HG02588 (cell line): ENCODE results near the gene DUS4L.
"Not testable (repeated sequence)": the region's sequence is repeated elsewhere in the genome, so short reads cannot be mapped to it uniquely, and the experiment has no call there.

Source experiments
- ATAC-seq: cut with Tn5 transposase; IDR thresholded peaks from one replicate; pipeline ENCODE4 v1.9.1; 2021; ENCODE audit warnings: mild to moderate bottlenecking, moderate library complexity; ENCODE audit not compliant: unreplicated experiment

The DUS4L gene

GRCh38 chr7:107563775-107564552 lies at the start of gene DUS4L, which contains the start of gene COG5:
Gene DUS4L (plus strand): TSS chr7:107563971. CDS start chr7:107567071, 3,100 bp downstream.
Gene COG5 (minus strand): TSS chr7:107563920. CDS start chr7:107563896, 24 bp downstream.
- peak; percentile 97 for ATAC-seq

GRCh38 chr7:107526672-107527071 lies 37.1 kb upstream of the DUS4L start:
- ATAC-seq: no peak

GRCh38 chr7:107527196-107527595 lies 36.6 kb upstream of the DUS4L start:
- no peak for ATAC-seq

GRCh38 chr7:107528461-107528860 lies 35.3 kb upstream of the DUS4L start:
- no peak for ATAC-seq

GRCh38 chr7:107530751-107531150 lies 33.0 kb upstream of the DUS4L start:
- ATAC-seq: no peak

- ATAC-seq: no peak
Measured at GRCh38 chr7:107534139-107534538, 29.6 kb upstream of the DUS4L start.

- ATAC-seq: not testable (repeated sequence)
Measured at GRCh38 chr7:107537228-107537627, 26.5 kb upstream of the DUS4L start.

- ATAC-seq: no peak
Measured at GRCh38 chr7:107538001-107538400, 25.8 kb upstream of the DUS4L start.

GRCh38 chr7:107543338-107543993 lies 20.3 kb upstream of the DUS4L start:
- ATAC-seq: no peak

- ATAC-seq: no peak
Measured at GRCh38 chr7:107544848-107545591, 18.8 kb upstream of the DUS4L start.

GRCh38 chr7:107551936-107552335 lies 11.8 kb upstream of the DUS4L start:
- no peak for ATAC-seq

- ATAC-seq: no peak
Measured at GRCh38 chr7:107555893-107556292, 7.9 kb upstream of the DUS4L start.

GRCh38 chr7:107559864-107560263 lies 3.9 kb upstream of the DUS4L start:
- ATAC-seq: no peak

GRCh38 chr7:107560898-107561516 lies 2.8 kb upstream of the DUS4L start:
- no peak for ATAC-seq

- peak; percentile 49 for ATAC-seq
Measured at GRCh38 chr7:107563081-107563774, 543 bp upstream of the DUS4L start.

- no peak for ATAC-seq
Measured at GRCh38 chr7:107564553-107565298, 955 bp downstream of the DUS4L start.

- ATAC-seq: no peak
Measured at GRCh38 chr7:107570298-107570697, 6.5 kb downstream of the DUS4L start.

GRCh38 chr7:107573537-107573936 lies 9.8 kb downstream of the DUS4L start:
- no peak for ATAC-seq

GRCh38 chr7:107579554-107579884 lies 15.7 kb downstream of the DUS4L start:
- ATAC-seq: no peak
